Measurements from ENCODE around the gene HHIPL1.

DNA sequence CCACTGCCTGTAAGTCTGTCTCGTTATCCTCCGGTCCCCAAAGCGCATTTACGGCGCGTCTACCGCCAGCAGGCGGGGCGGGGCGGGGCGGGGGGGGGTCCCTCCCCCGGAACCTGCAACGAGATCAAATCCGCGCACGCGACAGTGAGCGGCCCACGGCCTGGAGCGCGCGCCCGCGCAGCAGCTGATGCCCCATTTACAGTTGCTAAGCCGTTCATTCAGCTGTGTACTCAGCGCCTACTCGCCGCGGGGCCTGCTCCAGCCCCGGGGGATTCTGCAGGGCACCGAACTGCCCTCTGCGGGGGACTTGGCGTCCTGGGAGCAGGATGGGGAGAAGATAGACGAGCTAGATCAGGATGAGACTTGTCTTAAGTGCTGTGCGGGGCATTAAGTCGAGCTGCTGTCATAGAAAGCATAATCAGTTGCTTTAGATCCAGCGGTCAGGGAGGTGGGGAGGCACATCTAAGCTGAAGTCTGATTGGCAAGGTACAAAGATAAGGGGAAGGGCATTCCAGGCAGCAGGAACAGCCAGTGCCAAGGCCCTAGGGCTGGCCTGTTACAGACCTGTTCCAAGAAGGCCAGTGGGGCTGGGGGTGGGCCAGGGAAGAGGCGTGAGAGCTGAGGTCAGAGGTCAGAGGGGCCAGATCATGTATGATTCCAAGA is 39.5 kb upstream of the HHIPL1 start:
- TF ChIP-seq, protein P1, sequence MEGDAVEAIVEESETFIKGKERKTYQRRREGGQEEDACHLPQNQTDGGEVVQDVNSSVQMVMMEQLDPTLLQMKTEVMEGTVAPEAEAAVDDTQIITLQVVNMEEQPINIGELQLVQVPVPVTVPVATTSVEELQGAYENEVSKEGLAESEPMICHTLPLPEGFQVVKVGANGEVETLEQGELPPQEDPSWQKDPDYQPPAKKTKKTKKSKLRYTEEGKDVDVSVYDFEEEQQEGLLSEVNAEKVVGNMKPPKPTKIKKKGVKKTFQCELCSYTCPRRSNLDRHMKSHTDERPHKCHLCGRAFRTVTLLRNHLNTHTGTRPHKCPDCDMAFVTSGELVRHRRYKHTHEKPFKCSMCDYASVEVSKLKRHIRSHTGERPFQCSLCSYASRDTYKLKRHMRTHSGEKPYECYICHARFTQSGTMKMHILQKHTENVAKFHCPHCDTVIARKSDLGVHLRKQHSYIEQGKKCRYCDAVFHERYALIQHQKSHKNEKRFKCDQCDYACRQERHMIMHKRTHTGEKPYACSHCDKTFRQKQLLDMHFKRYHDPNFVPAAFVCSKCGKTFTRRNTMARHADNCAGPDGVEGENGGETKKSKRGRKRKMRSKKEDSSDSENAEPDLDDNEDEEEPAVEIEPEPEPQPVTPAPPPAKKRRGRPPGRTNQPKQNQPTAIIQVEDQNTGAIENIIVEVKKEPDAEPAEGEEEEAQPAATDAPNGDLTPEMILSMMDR (IDR thresholded peaks at IDR 0.05): no peak
- no peak for TF ChIP-seq EP300 (IDR thresholded peaks at IDR 0.05)
- TF ChIP-seq POLR2AphosphoS5 (IDR thresholded peaks at IDR 0.05): no peak

Measured in suprapubic skin (tissue), 4 donors.